ENCODE data around the gene HSPA12A. TPM values are rescaled to one million over a fixed set of nuclear protein-coding genes. Genes with fewer than 3 reads are reported as not detected.

HSPA12A gene
- total RNA-seq, 1 donor from 2014 or later: 7.9 TPM

DNA sequence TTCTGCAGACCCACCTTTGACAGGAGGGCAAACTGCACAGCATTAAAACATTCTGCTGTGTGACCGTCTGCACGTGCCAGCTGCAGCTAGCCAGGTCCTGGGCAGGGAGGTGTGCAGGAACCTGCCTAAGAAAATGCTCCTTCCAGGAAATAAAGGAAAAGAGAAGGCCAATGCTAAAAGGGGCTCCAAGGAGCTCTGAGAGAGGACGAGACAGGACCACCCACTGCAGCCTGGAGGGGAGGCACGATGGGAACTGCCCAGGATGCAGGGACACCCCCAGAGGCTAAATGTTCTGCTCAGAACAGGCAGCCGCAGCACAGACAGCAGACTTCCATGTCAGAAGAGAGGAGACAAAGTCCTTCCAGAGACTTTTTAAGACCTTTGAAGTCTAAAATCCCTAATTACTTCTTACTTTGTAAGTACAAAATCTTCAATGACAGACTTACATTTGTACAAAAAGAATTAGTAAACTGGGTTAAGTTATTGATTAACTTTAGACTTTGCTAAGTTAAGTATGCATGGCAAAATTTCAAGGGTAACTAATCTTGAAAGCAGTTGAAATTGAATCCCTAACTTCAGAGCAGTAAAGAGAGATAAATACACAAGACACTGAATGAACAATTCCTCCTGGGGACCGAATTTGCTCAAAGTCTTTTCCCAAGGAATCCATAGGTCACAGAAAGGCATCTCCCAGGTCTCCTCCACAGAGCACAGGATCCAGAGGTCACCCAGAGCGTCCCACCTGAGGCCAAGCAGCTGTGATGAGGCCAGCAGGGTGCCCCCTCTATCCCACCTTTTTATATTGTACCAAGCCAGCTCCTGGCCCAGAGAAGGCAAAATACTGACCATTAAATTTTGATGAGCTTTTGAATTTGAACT is 21.5 kb downstream of the HSPA12A start:
- Histone ChIP-seq H3K27ac (ENCODE audit: low read depth, low read length) (no peak overlapping the region), H3K27me3 (ENCODE audit: insufficient read depth, low read length) (no peaks in the 10 kb centered on the region), H4K20me1 (ENCODE audit: insufficient read depth, low read length) (peaks cover 8% of the 10 kb centered on the region), H3K4me1 (ENCODE audit: insufficient read depth, low read length) (peaks cover 15% of the 10 kb centered on the region), H3K9ac (ENCODE audit: low read length) (no peak overlapping the region), H2AFZ (ENCODE audit: low read depth, low read length) (no peak overlapping the region), H3K36me3 (ENCODE audit: insufficient read depth, low read length) (no peaks in the 10 kb centered on the region), H3K4me3 (ENCODE audit: insufficient read depth, low read depth, low read length) (no peak overlapping the region), H3K79me2 (ENCODE audit: insufficient read depth, low read length) (no peaks in the 10 kb centered on the region), H3K4me2 (ENCODE audit: low read length) (no peak overlapping the region), H3K9me3 (ENCODE audit: insufficient read depth, low read depth, low read length) (no peaks in the 10 kb centered on the region)
- no peaks in the 10 kb centered on the region for H3K9me3 Mint-ChIP-seq (ENCODE audit: unreplicated experiment)
- TF ChIP-seq, protein P1, sequence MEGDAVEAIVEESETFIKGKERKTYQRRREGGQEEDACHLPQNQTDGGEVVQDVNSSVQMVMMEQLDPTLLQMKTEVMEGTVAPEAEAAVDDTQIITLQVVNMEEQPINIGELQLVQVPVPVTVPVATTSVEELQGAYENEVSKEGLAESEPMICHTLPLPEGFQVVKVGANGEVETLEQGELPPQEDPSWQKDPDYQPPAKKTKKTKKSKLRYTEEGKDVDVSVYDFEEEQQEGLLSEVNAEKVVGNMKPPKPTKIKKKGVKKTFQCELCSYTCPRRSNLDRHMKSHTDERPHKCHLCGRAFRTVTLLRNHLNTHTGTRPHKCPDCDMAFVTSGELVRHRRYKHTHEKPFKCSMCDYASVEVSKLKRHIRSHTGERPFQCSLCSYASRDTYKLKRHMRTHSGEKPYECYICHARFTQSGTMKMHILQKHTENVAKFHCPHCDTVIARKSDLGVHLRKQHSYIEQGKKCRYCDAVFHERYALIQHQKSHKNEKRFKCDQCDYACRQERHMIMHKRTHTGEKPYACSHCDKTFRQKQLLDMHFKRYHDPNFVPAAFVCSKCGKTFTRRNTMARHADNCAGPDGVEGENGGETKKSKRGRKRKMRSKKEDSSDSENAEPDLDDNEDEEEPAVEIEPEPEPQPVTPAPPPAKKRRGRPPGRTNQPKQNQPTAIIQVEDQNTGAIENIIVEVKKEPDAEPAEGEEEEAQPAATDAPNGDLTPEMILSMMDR (IDR thresholded peaks at IDR 0.05; ENCODE audit: insufficient read depth, low read depth, low read length): no peak
- TF ChIP-seq EZH2 (IDR thresholded peaks at IDR 0.05; ENCODE audit: insufficient read depth, low read length): no peak
- DNase-seq (ENCODE audit: low read depth) (no peak), FAIRE-seq (no peak)
- H3K27ac Mint-ChIP-seq (ENCODE audit: unreplicated experiment): no peak overlapping the region
- no peak overlapping the region for H3K4me3 Mint-ChIP-seq (ENCODE audit: unreplicated experiment)
- H3K27me3 Mint-ChIP-seq (ENCODE audit: low read depth, unreplicated experiment): peaks cover 12% of the 10 kb centered on the region
- peaks cover 18% of the 10 kb centered on the region for H3K4me1 Mint-ChIP-seq (ENCODE audit: low read depth, unreplicated experiment)
- H3K36me3 Mint-ChIP-seq (ENCODE audit: low read depth, unreplicated experiment): peaks cover 9% of the 10 kb centered on the region

DNA sequence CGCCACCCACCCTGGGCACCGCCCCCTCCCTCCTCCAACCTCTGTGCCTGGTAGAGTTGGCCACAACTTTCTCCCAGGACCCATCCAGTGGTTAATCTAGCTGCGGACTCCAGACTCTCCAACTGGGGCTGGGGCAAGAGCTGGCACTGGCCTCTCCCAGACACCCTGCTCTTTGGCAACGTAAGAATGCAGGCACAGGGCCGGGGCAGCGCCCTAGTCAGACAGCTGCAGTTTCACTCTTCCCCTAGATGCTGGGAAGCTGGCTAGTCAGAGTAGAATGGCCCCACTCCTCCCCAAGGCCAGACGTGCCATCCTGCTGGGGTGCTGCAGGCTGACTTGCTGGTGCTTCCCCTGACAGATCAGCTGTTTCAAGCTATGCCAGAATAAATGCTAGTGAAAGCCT is 22.1 kb downstream of the HSPA12A start:
- Histone ChIP-seq H3K79me2 (ENCODE audit: insufficient read depth, low read length) (no peaks in the 10 kb centered on the region), H3K36me3 (ENCODE audit: insufficient read depth, low read length) (no peaks in the 10 kb centered on the region), H3K27ac (ENCODE audit: low read depth, low read length) (no peak overlapping the region), H3K4me2 (ENCODE audit: low read length) (no peak overlapping the region), H3K4me1 (ENCODE audit: insufficient read depth, low read length) (peaks cover 15% of the 10 kb centered on the region), H2AFZ (ENCODE audit: low read depth, low read length) (no peak overlapping the region), H3K9ac (ENCODE audit: low read length) (no peak overlapping the region), H3K27me3 (ENCODE audit: insufficient read depth, low read length) (no peaks in the 10 kb centered on the region), H3K4me3 (ENCODE audit: insufficient read depth, low read depth, low read length) (no peak overlapping the region), H3K9me3 (ENCODE audit: insufficient read depth, low read depth, low read length) (no peaks in the 10 kb centered on the region), H4K20me1 (ENCODE audit: insufficient read depth, low read length) (peaks cover 8% of the 10 kb centered on the region)
- peaks cover 4% of the 10 kb centered on the region for H3K36me3 Mint-ChIP-seq (ENCODE audit: low read depth, unreplicated experiment)
- peaks cover 12% of the 10 kb centered on the region for H3K27me3 Mint-ChIP-seq (ENCODE audit: low read depth, unreplicated experiment)
- peaks cover 18% of the 10 kb centered on the region for H3K4me1 Mint-ChIP-seq (ENCODE audit: low read depth, unreplicated experiment)
- no peak overlapping the region for H3K27ac Mint-ChIP-seq (ENCODE audit: unreplicated experiment)
- TF ChIP-seq, protein P1 (IDR thresholded peaks at IDR 0.05; ENCODE audit: insufficient read depth, low read depth, low read length): no peak
- no peak for TF ChIP-seq EZH2 (IDR thresholded peaks at IDR 0.05; ENCODE audit: insufficient read depth, low read length)
- no peak for DNase-seq (ENCODE audit: low read depth)
- no peak for FAIRE-seq
- no peak overlapping the region for H3K4me3 Mint-ChIP-seq (ENCODE audit: unreplicated experiment)
- H3K9me3 Mint-ChIP-seq (ENCODE audit: unreplicated experiment): no peaks in the 10 kb centered on the region

DNA sequence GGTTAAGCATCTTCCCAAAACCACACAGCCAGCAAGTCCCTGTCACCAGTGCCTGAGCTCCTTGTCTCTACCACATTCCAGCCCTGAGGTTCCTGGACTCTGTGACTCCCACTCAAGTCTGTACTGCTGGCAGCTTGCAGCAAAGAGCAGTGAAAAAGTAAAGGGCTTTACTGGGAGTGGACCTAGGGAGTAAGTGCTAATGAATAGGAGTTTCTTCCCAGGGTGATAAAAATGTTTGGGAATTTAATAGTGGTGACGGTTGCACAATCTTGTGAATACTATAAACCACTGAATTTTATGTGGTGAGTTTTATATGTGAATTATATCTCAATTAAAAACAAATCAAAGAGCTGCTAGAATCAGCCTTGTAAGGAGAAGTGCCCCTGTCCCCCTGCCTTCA is 22.6 kb downstream of the HSPA12A start:
- Mint-ChIP-seq H3K9me3 (ENCODE audit: unreplicated experiment) (no peaks in the 10 kb centered on the region), H3K4me1 (ENCODE audit: low read depth, unreplicated experiment) (peaks cover 18% of the 10 kb centered on the region), H3K4me3 (ENCODE audit: unreplicated experiment) (no peak overlapping the region), H3K27ac (ENCODE audit: unreplicated experiment) (no peak overlapping the region), H3K36me3 (ENCODE audit: low read depth, unreplicated experiment) (peaks cover 2% of the 10 kb centered on the region), H3K27me3 (ENCODE audit: low read depth, unreplicated experiment) (peaks cover 12% of the 10 kb centered on the region)
- Histone ChIP-seq H4K20me1 (ENCODE audit: insufficient read depth, low read length) (peaks cover 11% of the 10 kb centered on the region), H3K4me3 (ENCODE audit: insufficient read depth, low read depth, low read length) (no peak overlapping the region), H3K36me3 (ENCODE audit: insufficient read depth, low read length) (no peaks in the 10 kb centered on the region), H3K27me3 (ENCODE audit: insufficient read depth, low read length) (no peaks in the 10 kb centered on the region), H3K9me3 (ENCODE audit: insufficient read depth, low read depth, low read length) (no peaks in the 10 kb centered on the region), H3K9ac (ENCODE audit: low read length) (no peak overlapping the region), H3K4me1 (ENCODE audit: insufficient read depth, low read length) (peaks cover 15% of the 10 kb centered on the region), H2AFZ (ENCODE audit: low read depth, low read length) (no peak overlapping the region), H3K79me2 (ENCODE audit: insufficient read depth, low read length) (no peaks in the 10 kb centered on the region), H3K27ac (ENCODE audit: low read depth, low read length) (no peak overlapping the region), H3K4me2 (ENCODE audit: low read length) (no peak overlapping the region)
- TF ChIP-seq EZH2 (IDR thresholded peaks at IDR 0.05; ENCODE audit: insufficient read depth, low read length): no peak
- TF ChIP-seq, protein P1 (IDR thresholded peaks at IDR 0.05; ENCODE audit: insufficient read depth, low read depth, low read length): no peak
- peak; percentile 47 for DNase-seq (ENCODE audit: low read depth)
- no peak for FAIRE-seq
